Measurements from ENCODE around the gene GCKR.

- TF ChIP-seq, protein P1, sequence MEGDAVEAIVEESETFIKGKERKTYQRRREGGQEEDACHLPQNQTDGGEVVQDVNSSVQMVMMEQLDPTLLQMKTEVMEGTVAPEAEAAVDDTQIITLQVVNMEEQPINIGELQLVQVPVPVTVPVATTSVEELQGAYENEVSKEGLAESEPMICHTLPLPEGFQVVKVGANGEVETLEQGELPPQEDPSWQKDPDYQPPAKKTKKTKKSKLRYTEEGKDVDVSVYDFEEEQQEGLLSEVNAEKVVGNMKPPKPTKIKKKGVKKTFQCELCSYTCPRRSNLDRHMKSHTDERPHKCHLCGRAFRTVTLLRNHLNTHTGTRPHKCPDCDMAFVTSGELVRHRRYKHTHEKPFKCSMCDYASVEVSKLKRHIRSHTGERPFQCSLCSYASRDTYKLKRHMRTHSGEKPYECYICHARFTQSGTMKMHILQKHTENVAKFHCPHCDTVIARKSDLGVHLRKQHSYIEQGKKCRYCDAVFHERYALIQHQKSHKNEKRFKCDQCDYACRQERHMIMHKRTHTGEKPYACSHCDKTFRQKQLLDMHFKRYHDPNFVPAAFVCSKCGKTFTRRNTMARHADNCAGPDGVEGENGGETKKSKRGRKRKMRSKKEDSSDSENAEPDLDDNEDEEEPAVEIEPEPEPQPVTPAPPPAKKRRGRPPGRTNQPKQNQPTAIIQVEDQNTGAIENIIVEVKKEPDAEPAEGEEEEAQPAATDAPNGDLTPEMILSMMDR (tag by site-specific recombination; IDR thresholded peaks at IDR 0.05): no peak
- TF ChIP-seq ZNF221 (tag by site-specific recombination; IDR thresholded peaks at IDR 0.05; ENCODE audit: borderline replicate concordance) (no peak), ZFP37 (tag by site-specific recombination; IDR thresholded peaks at IDR 0.05) (no peak), MEIS1 (CRISPR knock-in tag; IDR thresholded peaks at IDR 0.05; ENCODE audit: borderline replicate concordance) (no peak), ZNF510 (tag by site-specific recombination; IDR thresholded peaks at IDR 0.05; ENCODE audit: insufficient replicate concordance) (no peak), ZNF292 (tag by site-specific recombination; IDR thresholded peaks at IDR 0.05; ENCODE audit: borderline replicate concordance, low read depth) (no peak), ZBTB11 (tag by site-specific recombination; conservative IDR thresholded peaks at IDR 0.05; ENCODE audit: low read depth) (no peak), ZNF140 (tag by site-specific recombination; IDR thresholded peaks at IDR 0.05) (no peak), ZFP3 (tag by site-specific recombination; IDR thresholded peaks at IDR 0.05; ENCODE audit: low read depth) (no peak)
- TF ChIP-seq, protein P2, sequence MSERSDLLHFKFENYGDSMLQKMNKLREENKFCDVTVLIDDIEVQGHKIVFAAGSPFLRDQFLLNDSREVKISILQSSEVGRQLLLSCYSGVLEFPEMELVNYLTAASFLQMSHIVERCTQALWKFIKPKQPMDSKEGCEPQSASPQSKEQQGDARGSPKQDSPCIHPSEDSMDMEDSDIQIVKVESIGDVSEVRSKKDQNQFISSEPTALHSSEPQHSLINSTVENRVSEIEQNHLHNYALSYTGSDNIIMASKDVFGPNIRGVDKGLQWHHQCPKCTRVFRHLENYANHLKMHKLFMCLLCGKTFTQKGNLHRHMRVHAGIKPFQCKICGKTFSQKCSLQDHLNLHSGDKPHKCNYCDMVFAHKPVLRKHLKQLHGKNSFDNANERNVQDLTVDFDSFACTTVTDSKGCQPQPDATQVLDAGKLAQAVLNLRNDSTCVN (tag by site-specific recombination; optimal IDR thresholded peaks at IDR 0.05): no peak
- TF ChIP-seq, protein P3, sequence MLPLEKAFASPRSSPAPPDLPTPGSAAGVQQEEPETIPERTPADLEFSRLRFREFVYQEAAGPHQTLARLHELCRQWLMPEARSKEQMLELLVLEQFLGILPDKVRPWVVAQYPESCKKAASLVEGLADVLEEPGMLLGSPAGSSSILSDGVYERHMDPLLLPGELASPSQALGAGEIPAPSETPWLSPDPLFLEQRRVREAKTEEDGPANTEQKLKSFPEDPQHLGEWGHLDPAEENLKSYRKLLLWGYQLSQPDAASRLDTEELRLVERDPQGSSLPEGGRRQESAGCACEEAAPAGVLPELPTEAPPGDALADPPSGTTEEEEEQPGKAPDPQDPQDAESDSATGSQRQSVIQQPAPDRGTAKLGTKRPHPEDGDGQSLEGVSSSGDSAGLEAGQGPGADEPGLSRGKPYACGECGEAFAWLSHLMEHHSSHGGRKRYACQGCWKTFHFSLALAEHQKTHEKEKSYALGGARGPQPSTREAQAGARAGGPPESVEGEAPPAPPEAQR (tag by site-specific recombination; IDR thresholded peaks at IDR 0.05): no peak
These were observed 23.7 kb downstream of the GCKR start for GRCh38 chr2:27520316-27520715.

Measured in HEK293 (cell line).